D721Med (cell line): Measurements from ENCODE around the gene CD5L.

ENCODE experiments used
- DNase-seq: peaks from one replicate; pipeline ENCODE4 v3.0.0; 2011; ENCODE audit warnings: low spot score; ENCODE audit not compliant: insufficient read length
- FAIRE-seq: peaks from 2 replicates; lab custom pipeline; 2011; peaks lifted over from hg19 to GRCh38; lab: Jason Lieb, UNC
- TF ChIP-seq, protein P1 (sequence below): IDR thresholded peaks from 2 replicates; pipeline ENCODE4 v1.5.1; 2012; ENCODE audit warnings: mild to moderate bottlenecking, control low read depth; ENCODE audit not compliant: insufficient read depth; ENCODE audit errors: missing control alignments

The CD5L gene

DNA sequence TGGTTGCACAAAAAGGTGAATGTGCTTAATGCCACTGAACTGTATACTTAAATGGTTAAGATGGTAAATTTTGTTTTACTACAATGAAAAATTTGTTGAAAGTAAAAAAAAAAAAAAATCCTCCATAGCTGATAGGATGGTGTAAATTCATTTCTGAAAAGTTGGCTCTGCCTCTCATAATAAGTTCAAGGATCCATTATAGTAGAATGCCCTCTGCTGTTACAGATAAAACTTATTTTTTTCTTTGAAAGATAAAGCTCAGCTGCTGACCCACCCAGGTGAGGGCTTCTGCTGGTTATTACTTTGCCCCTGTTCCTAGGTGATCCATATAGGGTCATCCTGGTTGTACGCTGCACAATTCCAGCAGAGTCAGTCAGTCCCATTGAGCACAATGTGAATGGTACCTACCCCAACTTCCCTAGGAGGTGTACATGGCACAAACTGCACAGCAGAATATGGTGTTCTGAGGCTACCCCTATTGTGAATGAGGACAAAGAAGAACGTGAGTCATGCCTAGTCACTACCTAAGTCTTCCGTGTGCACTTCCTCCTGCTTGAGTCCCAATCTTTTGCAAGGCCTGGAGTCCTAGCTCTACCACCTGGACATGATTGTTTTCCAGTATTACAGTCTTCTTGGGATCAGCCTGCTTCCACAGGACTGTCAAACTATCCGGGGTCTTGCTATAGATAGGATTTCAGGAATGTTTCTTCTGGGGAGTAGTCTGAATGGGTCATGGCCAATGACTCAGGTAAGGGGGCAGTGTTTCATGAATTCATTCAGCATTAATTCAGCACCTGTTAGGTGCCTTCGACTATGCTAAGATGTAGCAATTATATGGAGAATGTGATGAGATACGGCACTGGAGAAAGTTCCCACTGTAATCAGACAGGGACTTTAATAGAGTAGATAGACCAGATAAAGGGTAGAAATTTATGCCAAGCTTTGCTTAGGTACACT, 20.8 kb upstream of the CD5L start:
- FAIRE-seq (no peak), DNase-seq (no peak)
- TF ChIP-seq, protein P1, sequence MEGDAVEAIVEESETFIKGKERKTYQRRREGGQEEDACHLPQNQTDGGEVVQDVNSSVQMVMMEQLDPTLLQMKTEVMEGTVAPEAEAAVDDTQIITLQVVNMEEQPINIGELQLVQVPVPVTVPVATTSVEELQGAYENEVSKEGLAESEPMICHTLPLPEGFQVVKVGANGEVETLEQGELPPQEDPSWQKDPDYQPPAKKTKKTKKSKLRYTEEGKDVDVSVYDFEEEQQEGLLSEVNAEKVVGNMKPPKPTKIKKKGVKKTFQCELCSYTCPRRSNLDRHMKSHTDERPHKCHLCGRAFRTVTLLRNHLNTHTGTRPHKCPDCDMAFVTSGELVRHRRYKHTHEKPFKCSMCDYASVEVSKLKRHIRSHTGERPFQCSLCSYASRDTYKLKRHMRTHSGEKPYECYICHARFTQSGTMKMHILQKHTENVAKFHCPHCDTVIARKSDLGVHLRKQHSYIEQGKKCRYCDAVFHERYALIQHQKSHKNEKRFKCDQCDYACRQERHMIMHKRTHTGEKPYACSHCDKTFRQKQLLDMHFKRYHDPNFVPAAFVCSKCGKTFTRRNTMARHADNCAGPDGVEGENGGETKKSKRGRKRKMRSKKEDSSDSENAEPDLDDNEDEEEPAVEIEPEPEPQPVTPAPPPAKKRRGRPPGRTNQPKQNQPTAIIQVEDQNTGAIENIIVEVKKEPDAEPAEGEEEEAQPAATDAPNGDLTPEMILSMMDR, result no peak

DNA sequence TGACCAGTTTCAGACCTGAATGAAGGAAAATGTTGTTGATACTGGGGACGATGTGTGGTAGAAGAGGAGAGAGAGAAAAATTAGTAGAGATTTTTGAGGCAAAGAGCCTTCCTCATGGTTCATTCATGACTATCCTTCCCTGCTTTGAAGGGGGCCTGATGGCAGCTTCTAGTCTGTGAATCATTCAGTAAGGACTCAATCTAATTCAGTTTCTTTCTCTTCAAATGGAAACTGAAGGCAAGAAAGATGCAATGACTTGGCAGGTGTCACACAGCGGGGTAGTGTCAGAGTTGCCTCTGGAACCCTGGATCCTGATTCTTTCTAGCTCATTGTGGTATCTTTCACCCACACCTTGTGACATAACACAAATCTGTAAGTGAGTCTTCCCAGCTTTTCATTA, 14.9 kb upstream of the CD5L start:
- FAIRE-seq (no peak), DNase-seq (no peak)
- TF ChIP-seq, protein P1, result no peak

GRCh38 chr1:157852476-157852875, 10.9 kb upstream of the CD5L start:
- TF ChIP-seq, protein P1, result no peak
- DNase-seq (no peak), FAIRE-seq (no peak)

- FAIRE-seq, result no peak
- DNase-seq, result no peak
- TF ChIP-seq, protein P1, result no peak
Measured at GRCh38 chr1:157849229-157849875, 7.7 kb upstream of the CD5L start.

DNA sequence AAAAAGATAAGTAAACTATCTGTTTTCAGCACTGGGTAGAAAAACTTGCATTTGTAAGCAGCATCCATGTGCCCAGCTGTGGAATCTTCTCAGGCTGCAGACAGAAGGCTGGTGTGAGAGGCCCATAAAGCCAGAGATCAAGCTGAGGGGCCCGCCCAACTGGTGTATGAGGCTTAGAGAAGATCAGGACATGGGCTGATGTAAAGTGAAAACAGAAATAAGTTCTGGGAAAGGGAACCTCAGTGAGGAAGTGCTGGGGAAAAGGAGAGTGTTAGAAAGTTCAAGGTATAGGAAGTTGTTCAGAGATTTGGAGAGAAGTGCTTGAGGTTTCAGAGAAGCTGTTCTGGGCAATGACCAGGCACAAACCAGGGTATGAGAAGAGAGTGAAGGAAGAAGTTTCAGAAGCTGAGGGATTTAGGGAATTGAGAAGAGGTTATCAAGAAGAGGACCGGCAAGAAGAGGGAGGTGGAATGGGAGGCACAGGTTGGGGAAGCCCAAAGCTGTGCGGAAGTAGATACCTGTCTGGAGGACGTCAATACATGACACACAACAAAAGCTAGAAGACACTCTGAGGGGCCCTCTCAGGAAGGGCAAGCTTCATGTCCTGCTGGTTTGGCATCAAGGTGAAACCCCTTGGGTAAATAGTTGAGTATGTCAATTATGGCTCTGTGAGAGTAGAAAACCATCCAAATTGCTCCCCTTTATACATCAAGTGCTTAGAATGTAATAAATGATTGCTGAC, 2.7 kb upstream of the CD5L start:
- no peak for FAIRE-seq
- TF ChIP-seq, protein P1, result no peak
- DNase-seq, result no peak

DNA sequence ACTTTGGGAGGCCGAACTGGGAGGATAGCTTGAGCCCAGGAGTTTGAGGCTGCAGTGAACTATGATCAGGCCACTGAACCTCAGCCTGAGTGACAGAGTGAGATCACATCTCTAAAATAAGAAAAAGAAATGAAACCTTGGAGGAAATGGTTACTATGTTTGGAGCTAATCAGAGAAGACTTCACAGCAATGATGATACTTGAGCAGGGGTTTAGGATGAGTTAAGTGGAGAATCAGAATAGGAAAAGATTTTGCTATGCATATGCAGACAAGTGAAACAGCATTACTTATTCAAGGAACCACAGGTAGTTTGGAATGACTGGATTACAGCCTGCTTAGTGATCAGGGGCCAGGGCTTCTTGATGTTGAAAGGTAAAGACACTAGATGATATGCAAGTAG, 1.3 kb upstream of the CD5L start:
- no peak for DNase-seq
- FAIRE-seq, result no peak
- TF ChIP-seq, protein P1, result no peak
